HUES6 (cell line): ENCODE measurements around the gene FEN1.

Source experiments
- H3K27ac ChIP-seq: 2 replicates; pipeline ENCODE4 v1.7.0; 2013; ENCODE audit warnings: low read depth, mild to moderate bottlenecking, low read length, inconsistent platforms
- H3K27me3 ChIP-seq: 2 replicates; pipeline ENCODE4 v1.6.1; 2013; ENCODE audit warnings: low read length; ENCODE audit not compliant: control insufficient read depth, insufficient read depth
- H3K36me3 ChIP-seq: 2 replicates; pipeline ENCODE4 v1.6.1; 2013; ENCODE audit warnings: low read length; ENCODE audit not compliant: control insufficient read depth, insufficient read depth
- H3K4me1 ChIP-seq: 2 replicates; pipeline ENCODE4 v1.6.1; 2013; ENCODE audit warnings: low read length; ENCODE audit not compliant: control insufficient read depth, insufficient read depth
- H3K4me3 ChIP-seq: 2 replicates; pipeline ENCODE4 v1.5.1; 2013; ENCODE audit warnings: low read depth, low read length
- H3K9ac ChIP-seq: one replicate; pipeline ENCODE4 v1.6.1; 2013; ENCODE audit warnings: mild to moderate bottlenecking, low read length
- H3K9me3 ChIP-seq: 2 replicates; pipeline ENCODE4 v1.6.1; 2013; ENCODE audit warnings: low read depth, low read length; ENCODE audit not compliant: control insufficient read depth, insufficient read depth

FEN1 gene

GRCh38 chr11:61838921-61839320 is 46.2 kb downstream of the FEN1 start:
- Histone ChIP-seq H3K27me3 (no peaks in the 10 kb centered on the region), H3K9me3 (no peaks in the 10 kb centered on the region), H3K36me3 (peaks cover 71% of the 10 kb centered on the region), H3K4me3 (no peak overlapping the region), H3K9ac (no peak overlapping the region), H3K4me1 (peaks cover 15% of the 10 kb centered on the region), H3K27ac (no peak overlapping the region)

- peaks cover 73% of the 10 kb centered on the region for H3K36me3 ChIP-seq
- H3K9ac ChIP-seq = no peak overlapping the region
- peaks cover 8% of the 10 kb centered on the region; the same call in 1 of the 2 replicates for H3K4me1 ChIP-seq
- no peak overlapping the region for H3K4me3 ChIP-seq
- H3K27me3 ChIP-seq = no peaks in the 10 kb centered on the region
- no peaks in the 10 kb centered on the region for H3K9me3 ChIP-seq
- no peak overlapping the region for H3K27ac ChIP-seq
These were observed 47.0 kb downstream of the FEN1 start for GRCh38 chr11:61839742-61840141.

GRCh38 chr11:61840371-61840770 is 47.7 kb downstream of the FEN1 start:
- Histone ChIP-seq H3K36me3 (peaks cover 79% of the 10 kb centered on the region), H3K4me1 (0 out of 2 replicates have a peak, but pooled peaks cover 3% of the 10 kb centered on the region), H3K27ac (no peak overlapping the region)

GRCh38 chr11:61841636-61842527 is 49.2 kb downstream of the FEN1 start:
- H3K36me3 ChIP-seq = peaks cover 90% of the 10 kb centered on the region
- H3K9ac ChIP-seq = no peak overlapping the region
- no peaks in the 10 kb centered on the region for H3K27me3 ChIP-seq
- H3K4me1 ChIP-seq = no peaks in the 10 kb centered on the region
- H3K9me3 ChIP-seq = no peaks in the 10 kb centered on the region
- H3K4me3 ChIP-seq = no peak overlapping the region
- H3K27ac ChIP-seq = no peak overlapping the region

More at GRCh38 chr11:61840371-61840770, 47.7 kb downstream of the FEN1 start:
- H3K4me3 ChIP-seq = no peak overlapping the region
- H3K27me3 ChIP-seq = no peaks in the 10 kb centered on the region
- no peaks in the 10 kb centered on the region for H3K9me3 ChIP-seq
- H3K9ac ChIP-seq = no peak overlapping the region

- Histone ChIP-seq H3K9ac (no peak overlapping the region), H3K4me1 (no peaks in the 10 kb centered on the region), H3K27ac (no peak overlapping the region), H3K36me3 (peaks cover 89% of the 10 kb centered on the region), H3K27me3 (no peaks in the 10 kb centered on the region), H3K4me3 (no peak overlapping the region), H3K9me3 (no peaks in the 10 kb centered on the region)
These were observed 49.8 kb downstream of the FEN1 start for GRCh38 chr11:61842528-61842820.

- no peak overlapping the region for H3K9ac ChIP-seq
- H3K27me3 ChIP-seq = no peaks in the 10 kb centered on the region
- H3K27ac ChIP-seq = 0 out of 2 replicates have a peak overlapping the region, but pooled peaks have one; percentile 45
- H3K4me3 ChIP-seq = no peak overlapping the region
- no peaks in the 10 kb centered on the region for H3K9me3 ChIP-seq
- H3K4me1 ChIP-seq = no peaks in the 10 kb centered on the region
- peaks cover 91% of the 10 kb centered on the region for H3K36me3 ChIP-seq
These were observed 52.3 kb downstream of the FEN1 start for GRCh38 chr11:61844909-61845565.

GRCh38 chr11:61846362-61847020 is 53.8 kb downstream of the FEN1 start:
- no peak overlapping the region for H3K27ac ChIP-seq
- no peaks in the 10 kb centered on the region for H3K9me3 ChIP-seq
- H3K4me3 ChIP-seq = no peak overlapping the region
- H3K36me3 ChIP-seq = peaks cover 91% of the 10 kb centered on the region
- H3K27me3 ChIP-seq = no peaks in the 10 kb centered on the region
- H3K4me1 ChIP-seq = no peaks in the 10 kb centered on the region
- no peak overlapping the region for H3K9ac ChIP-seq
